ENCODE results near the gene LYAR.

The LYAR gene

GRCh38 chr4:4299006-4299405, 9.1 kb upstream of the LYAR start:
- TF ChIP-seq PPARA (CRISPR knock-in tag; IDR thresholded peaks at IDR 0.05; ENCODE audit: borderline replicate concordance), result no peak
- TF ChIP-seq ISL1 (CRISPR knock-in tag; IDR thresholded peaks at IDR 0.05), result no peak
- TF ChIP-seq SNAI2 (CRISPR knock-in tag; IDR thresholded peaks at IDR 0.05), result no peak
- no peak for TF ChIP-seq PATZ1 (CRISPR knock-in tag; IDR thresholded peaks at IDR 0.05; ENCODE audit: borderline replicate concordance)
- TF ChIP-seq ZNF565 (CRISPR knock-in tag; conservative IDR thresholded peaks at IDR 0.05; ENCODE audit: low read depth), result no peak
- TF ChIP-seq RARB (CRISPR knock-in tag; IDR thresholded peaks at IDR 0.05), result no peak
- no peak for TF ChIP-seq ARNTL (CRISPR knock-in tag; IDR thresholded peaks at IDR 0.05; ENCODE audit: borderline replicate concordance, low read depth)
- TF ChIP-seq ZNF70 (CRISPR knock-in tag; IDR thresholded peaks at IDR 0.05), result no peak
- TF ChIP-seq ZFP3 (CRISPR knock-in tag; IDR thresholded peaks at IDR 0.05), result no peak
- TF ChIP-seq ESRRG (CRISPR knock-in tag; IDR thresholded peaks at IDR 0.05), result no peak
- no peak for TF ChIP-seq TSHZ2 (CRISPR knock-in tag; IDR thresholded peaks at IDR 0.05)
- no peak for TF ChIP-seq GLIS3 (CRISPR knock-in tag; IDR thresholded peaks at IDR 0.05)
- no peak for TF ChIP-seq CSDC2 (CRISPR knock-in tag; IDR thresholded peaks at IDR 0.05)
- TF ChIP-seq TCF4 (CRISPR knock-in tag; IDR thresholded peaks at IDR 0.05; ENCODE audit: borderline replicate concordance), result no peak
- TF ChIP-seq ZFP30 (CRISPR knock-in tag; IDR thresholded peaks at IDR 0.05), result no peak
- no peak for TF ChIP-seq OSR1 (CRISPR knock-in tag; IDR thresholded peaks at IDR 0.05)
- TF ChIP-seq ZNF8 (CRISPR knock-in tag; IDR thresholded peaks at IDR 0.05), result no peak
- no peak for TF ChIP-seq CSRNP3 (CRISPR knock-in tag; IDR thresholded peaks at IDR 0.05)
- ATAC-seq, result no peak

GRCh38 chr4:4296283-4296846, 6.4 kb upstream of the LYAR start:
- TF ChIP-seq SNAI2 (CRISPR knock-in tag; IDR thresholded peaks at IDR 0.05) (no peak), ARNTL (CRISPR knock-in tag; IDR thresholded peaks at IDR 0.05; ENCODE audit: borderline replicate concordance, low read depth) (no peak), ZNF8 (CRISPR knock-in tag; IDR thresholded peaks at IDR 0.05) (no peak), OSR1 (CRISPR knock-in tag; IDR thresholded peaks at IDR 0.05) (no peak), ZNF70 (CRISPR knock-in tag; IDR thresholded peaks at IDR 0.05) (no peak), POU6F1 (CRISPR knock-in tag; IDR thresholded peaks at IDR 0.05; ENCODE audit: borderline replicate concordance, low read depth) (no peak), GLIS3 (CRISPR knock-in tag; IDR thresholded peaks at IDR 0.05) (no peak)
- no peak for ATAC-seq

GRCh38 chr4:4293279-4293678, 3.3 kb upstream of the LYAR start:
- ATAC-seq, result no peak
- TF ChIP-seq ZNF565 (CRISPR knock-in tag; conservative IDR thresholded peaks at IDR 0.05; ENCODE audit: low read depth) (no peak), ZNF70 (CRISPR knock-in tag; IDR thresholded peaks at IDR 0.05) (no peak), ISL1 (CRISPR knock-in tag; IDR thresholded peaks at IDR 0.05) (no peak), TOX (CRISPR knock-in tag; IDR thresholded peaks at IDR 0.05; ENCODE audit: borderline replicate concordance) (no peak), ESRRG (CRISPR knock-in tag; IDR thresholded peaks at IDR 0.05) (no peak), ZNF8 (CRISPR knock-in tag; IDR thresholded peaks at IDR 0.05) (no peak), CREB5 (CRISPR knock-in tag; IDR thresholded peaks at IDR 0.05; ENCODE audit: low read depth) (no peak), ZC3H10 (CRISPR knock-in tag; IDR thresholded peaks at IDR 0.05) (no peak), RARB (CRISPR knock-in tag; IDR thresholded peaks at IDR 0.05) (no peak), CSRNP3 (CRISPR knock-in tag; IDR thresholded peaks at IDR 0.05) (no peak), CSDC2 (CRISPR knock-in tag; IDR thresholded peaks at IDR 0.05) (no peak), TCF4 (CRISPR knock-in tag; IDR thresholded peaks at IDR 0.05; ENCODE audit: borderline replicate concordance) (no peak), BACH2 (CRISPR knock-in tag; IDR thresholded peaks at IDR 0.05; ENCODE audit: borderline replicate concordance) (no peak), ARNTL (CRISPR knock-in tag; IDR thresholded peaks at IDR 0.05; ENCODE audit: borderline replicate concordance, low read depth) (no peak), SNAI2 (CRISPR knock-in tag; IDR thresholded peaks at IDR 0.05) (no peak), ZFP3 (CRISPR knock-in tag; IDR thresholded peaks at IDR 0.05) (no peak), TSHZ2 (CRISPR knock-in tag; IDR thresholded peaks at IDR 0.05) (no peak)
